Heart left ventricle (tissue), 16 donors: ENCODE data around the gene MYH6. TPM values are rescaled to one million over a fixed set of nuclear protein-coding genes. Genes with fewer than 3 reads are reported as not detected.

Experiments
- ATAC-seq, 4 donors: fragments of 200-7000 bp; cut with Tn5 transposase; one replicate each; pipeline ENCODE4 v1.9.1; 2020 to 2022; ENCODE audit warnings: moderate library complexity in 4 of 4, mild to moderate bottlenecking in 3 of 4, moderate number of reproducible peaks in 1 of 4
- DNase-seq, 5 donors: peaks; one replicate each; pipeline ENCODE4 v3.0.0-alpha.2; 2020
- H3K27ac ChIP-seq, 12 donors: fragments of 200-600 bp; sonication (generic) in 4 of 12; one replicate each; pipeline versions ENCODE4 v1.5.0 to v1.8.0; 2016 to 2022; ENCODE audit warnings: mild to moderate bottlenecking in 2 of 12
- H3K27me3 ChIP-seq, 9 donors: fragments of 200-600 bp; sonication (generic) in 2 of 9; one replicate each; pipeline versions ENCODE4 v1.5.1 to v1.8.0; 2016 to 2022; ENCODE audit warnings: mild to moderate bottlenecking in 3 of 9
- H3K36me3 ChIP-seq, 9 donors: fragments of 200-600 bp; sonication (generic) in 2 of 9; one replicate each; pipeline versions ENCODE4 v1.5.0 to v1.8.0; 2018 to 2022; ENCODE audit warnings: mild to moderate bottlenecking in 2 of 9
- H3K4me1 ChIP-seq, 12 donors: fragments of 200-600 bp; sonication (generic) in 4 of 12; one replicate each; pipeline versions ENCODE4 v1.5.0 to v1.8.0; 2016 to 2022; ENCODE audit warnings: mild to moderate bottlenecking in 3 of 12
- H3K4me3 ChIP-seq, 12 donors: fragments of 200-600 bp; sonication (generic) in 4 of 12; one replicate each; pipeline versions ENCODE4 v1.5.0 to v1.8.0; 2017 to 2022; ENCODE audit warnings: mild to moderate bottlenecking in 9 of 12, moderate library complexity in 4 of 12
- H3K9me3 ChIP-seq, 12 donors: fragments of 200-600 bp; sonication (generic) in 4 of 12; one replicate each; pipeline versions ENCODE4 v1.5.0 to v1.8.0; 2016 to 2022; ENCODE audit warnings: mild to moderate bottlenecking in 1 of 12
- CTCF ChIP-seq, 12 donors: fragments of 200-600 bp; sonication (generic) in 4 of 12; IDR thresholded peaks; one replicate each; pipeline versions ENCODE4 v1.5.0 to v1.8.0; 2018 to 2022; ENCODE audit warnings: antibody characterized with exemption in 12 of 12, mild to moderate bottlenecking in 5 of 12
- POLR2A ChIP-seq, 2 donors: fragments of 450-650 bp; IDR thresholded peaks; one replicate each; pipeline ENCODE4 v1.6.1; 2017; ENCODE audit warnings: antibody characterized with exemption in 2 of 2, mild to moderate bottlenecking in 2 of 2, moderate library complexity in 2 of 2
- WGBS, 4 donors: extraction: QIAGEN DNeasy Blood & Tissue Kit in 2 of 4; methylation state at CpG; one replicate each; pipeline versions ENCODE4 v1.1.5 to v1.1.7; 2013 to 2018; 5-methylcytosine and 5-hydroxymethylcytosine counted together
- intact Hi-C, 10 donors: fragments of 100-400 bp; cut with DNase I; formaldehyde crosslinking; loops; one replicate each; pipeline versions ENCODE4 v1.11.1 to v1.14.2; 2022
- polyA plus RNA-seq, 2 donors: library from polyadenylated mRNA; stranded (reverse); fragments of 200-250 nt; gene quantifications; one replicate each; pipeline ENCODE4 v1.2.3, GENCODE V29; 2013
- total RNA-seq, 9 donors: library from RNA; depleted of rRNA in 2 of 9; stranded (reverse); fragments of >200 nt in 2 of 9; fragmentation: NEBNext Ultra II Directional in 3 of 9; extraction: Animal tissue kit (Norgen Biotek cat#: 25700) in 3 of 9; gene quantifications; one replicate each; pipeline versions ENCODE4 v1.1.0 to v1.2.4, GENCODE V29; 2016 to 2023
- donor health status: ischemic (EF 13 %, LVEDD 7.1; RV severe dilation, severe dysfunction).
- donor health status: healthy with polysubstance abuse.
- donor health status: DM: no; HTN: yes; CAD: no.
- donor health status: DM: no; HTN: no; CAD: no.
- donor health status: ischemic (EF 25% LVEDD 6.9; RV normal size, moderate dysfunction).
- donor health status: ischemic (EF 25% LVEDD 5.7; RV mildly dilated, moderate dysfunction).
- donor health status: healthy.
- donor health status: DM: yes; HTN: yes; CAD: no.
- donor health status: ischemic (EF 35%, LVEDD 5.7; RV mildly dilated, moderate dysfunction).
- donor health status: nonischemic (EF 11% LVEDD 7.7; RV severe dilation, severe dysfunction).
- donor health status: DM: yes; HTN: yes; CAD: no.
- donor health status: PGD.
- donor health status: ischemic (EF 29% LVEDD 5.4; RV normal size, mild dysfunction).
- donor health status: nonischemic (EF 23%, LVEDD 6.1; RV moderate dilation, normal function).

Gene MYH6
- total and polyA plus RNA-seq, 11 donors, result 76.8 to 5,104 (median 1,271) TPM

- Histone ChIP-seq H3K9me3 (no peaks in the 10 kb centered on the region), H3K4me1 (peaks cover 0 to 42% (median 3%) of the 10 kb centered on the region in 12 donors), H3K4me3 (no peak overlapping the region), H3K27ac (peak overlapping the region; percentile 46 to 91 (median 72)), H3K27me3 (peaks cover 0 to 10% (median 0%) of the 10 kb centered on the region in 9 donors), H3K36me3 (peaks cover 0 to 50% (median 21%) of the 10 kb centered on the region in 9 donors)
- WGBS, 4 donors, result 36 to 48% (median 42%) methylated on average over 14 of the region's 14 CpGs
- intact Hi-C loops, result loop anchor here in 3 of 10 donors (2.0 to 5.0 kb wide), 3 partner anchors 32 to 37 kb away; no protein-coding TSS in a partner anchor
- ATAC-seq (peak; percentile 50 to 68 (median 56)), DNase-seq (peak; percentile 65 to 93 (median 81))
- TF ChIP-seq CTCF (IDR thresholded peaks at IDR 0.05) (no peak), POLR2A (IDR thresholded peaks at IDR 0.05) (peak in 1 of 2 donors; percentile 29)
Measured at GRCh38 chr14:23409966-23410635, 2.0 kb upstream of the MYH6 start.

GRCh38 chr14:23409475-23409874 lies 1.4 kb upstream of the MYH6 start:
- Histone ChIP-seq H3K9me3 (no peaks in the 10 kb centered on the region), H3K4me1 (peaks cover 0 to 44% (median 3%) of the 10 kb centered on the region in 12 donors), H3K4me3 (no peak overlapping the region), H3K36me3 (peaks cover 0 to 50% (median 15%) of the 10 kb centered on the region in 9 donors), H3K27me3 (peaks cover 0 to 10% (median 0%) of the 10 kb centered on the region in 9 donors), H3K27ac (peak overlapping the region; percentile 46 to 91 (median 73))
- 35 to 54% (median 45%) methylated on average over 2 of the region's 2 CpGs for WGBS, 4 donors
- TF ChIP-seq POLR2A (IDR thresholded peaks at IDR 0.05), result no peak
- TF ChIP-seq CTCF (IDR thresholded peaks at IDR 0.05), result no peak
- intact Hi-C loops, result loop anchor here in 3 of 10 donors (2.0 to 5.0 kb wide), 3 partner anchors 33 to 38 kb away; no protein-coding TSS in a partner anchor
- ATAC-seq, result peak; percentile 39 to 53 (median 46)
- peak in 4 of 5 donors; percentile 54 to 79 (median 68) for DNase-seq

GRCh38 chr14:23408307-23408630 lies 196 bp upstream of the MYH6 start:
- DNase-seq, result peak in 3 of 5 donors; percentile 29 to 77 (median 58)
- Histone ChIP-seq H3K27ac (peak overlapping the region in 11 of 12 donors; percentile 46 to 91 (median 73)), H3K27me3 (peaks cover 0 to 10% (median 0%) of the 10 kb centered on the region in 9 donors), H3K4me3 (peak overlapping the region in 2 of 12 donors; percentile 38 to 45), H3K4me1 (peaks cover 0 to 41% (median 3%) of the 10 kb centered on the region in 12 donors), H3K36me3 (peaks cover 0 to 50% (median 5%) of the 10 kb centered on the region in 9 donors), H3K9me3 (no peaks in the 10 kb centered on the region)
- intact Hi-C loops, result loop anchor here in 3 of 10 donors (2.0 to 5.0 kb wide), 3 partner anchors 34 to 39 kb away; no protein-coding TSS in a partner anchor
- TF ChIP-seq CTCF (IDR thresholded peaks at IDR 0.05) (no peak), POLR2A (IDR thresholded peaks at IDR 0.05) (no peak)
- 26 to 29% (median 29%) methylated on average over 5 of the region's 5 CpGs for WGBS, 4 donors
- peak in 2 of 4 donors; percentile 15 to 19 for ATAC-seq

GRCh38 chr14:23406725-23407355 lies 1.2 kb downstream of the MYH6 start:
- Histone ChIP-seq H3K4me3 (peak overlapping the region in 4 of 12 donors; percentile 14 to 45 (median 40)), H3K9me3 (no peaks in the 10 kb centered on the region), H3K4me1 (peaks cover 0 to 41% (median 3%) of the 10 kb centered on the region in 12 donors), H3K36me3 (peaks cover 0 to 48% (median 0%) of the 10 kb centered on the region in 9 donors), H3K27me3 (peaks cover 0 to 10% (median 0%) of the 10 kb centered on the region in 9 donors), H3K27ac (peak overlapping the region in 10 of 12 donors; percentile 37 to 91 (median 75))
- DNase-seq (peak in 2 of 5 donors; percentile 43 to 64), ATAC-seq (no peak)
- intact Hi-C loops, result loop anchor here in 2 of 10 donors (5.0 kb wide), 2 partner anchors 35 to 40 kb away; no protein-coding TSS in a partner anchor
- TF ChIP-seq POLR2A (IDR thresholded peaks at IDR 0.05) (no peak), CTCF (IDR thresholded peaks at IDR 0.05) (no peak)
- 45 to 84% (median 55%) methylated on average over 12 to 15 of the region's 15 CpGs for WGBS, 4 donors
